HG03159 (cell line): Measurements from ENCODE around the gene B3GAT1.

Experiments used
- ATAC-seq: cut with Tn5 transposase; IDR thresholded peaks from one replicate; pipeline ENCODE4 v1.9.1; 2021; ENCODE audit warnings: mild to moderate bottlenecking, moderate library complexity; ENCODE audit not compliant: unreplicated experiment

Gene B3GAT1

DNA sequence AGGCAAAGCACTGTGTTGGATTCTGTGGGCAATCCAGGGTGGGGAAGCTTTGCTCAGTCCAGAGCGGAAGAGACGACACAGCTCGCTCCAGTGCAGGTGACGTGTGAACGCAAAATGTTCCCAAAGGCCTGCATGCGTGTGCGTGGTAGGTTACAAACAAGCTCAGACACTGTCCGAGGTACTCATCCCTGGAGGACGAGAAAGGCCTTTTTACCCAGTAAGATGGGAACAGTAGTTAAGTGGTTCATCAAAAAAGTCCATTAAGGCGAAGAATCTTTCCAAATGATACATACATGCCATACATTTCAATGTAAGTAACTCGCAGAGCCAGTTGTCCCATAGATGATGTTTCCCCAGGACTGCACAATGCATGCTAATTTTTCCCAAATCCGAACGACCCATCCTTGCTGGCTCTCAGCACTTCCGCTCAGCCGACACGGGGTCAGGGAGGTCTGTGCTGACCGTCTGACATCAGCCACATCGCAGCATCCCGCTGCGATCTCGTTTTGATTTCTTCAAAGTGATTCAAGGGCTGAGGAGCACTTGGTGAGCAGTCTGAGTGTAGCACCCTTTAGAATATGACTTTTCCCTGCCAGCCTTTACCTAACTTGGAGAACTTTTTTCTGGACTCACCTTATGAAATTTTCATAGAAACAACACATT, 19.0 kb downstream of the B3GAT1 start:
- ATAC-seq = no peak

GRCh38 chr11:134391656-134392055, 20.4 kb downstream of the B3GAT1 start:
- ATAC-seq = no peak

GRCh38 chr11:134390706-134391569, 21.1 kb downstream of the B3GAT1 start:
- no peak for ATAC-seq

GRCh38 chr11:134389464-134390180, 22.4 kb downstream of the B3GAT1 start:
- no peak for ATAC-seq

- ATAC-seq = no peak
Measured at GRCh38 chr11:134388590-134388989, 23.5 kb downstream of the B3GAT1 start.

GRCh38 chr11:134387501-134387900, 24.5 kb downstream of the B3GAT1 start:
- no peak for ATAC-seq

DNA sequence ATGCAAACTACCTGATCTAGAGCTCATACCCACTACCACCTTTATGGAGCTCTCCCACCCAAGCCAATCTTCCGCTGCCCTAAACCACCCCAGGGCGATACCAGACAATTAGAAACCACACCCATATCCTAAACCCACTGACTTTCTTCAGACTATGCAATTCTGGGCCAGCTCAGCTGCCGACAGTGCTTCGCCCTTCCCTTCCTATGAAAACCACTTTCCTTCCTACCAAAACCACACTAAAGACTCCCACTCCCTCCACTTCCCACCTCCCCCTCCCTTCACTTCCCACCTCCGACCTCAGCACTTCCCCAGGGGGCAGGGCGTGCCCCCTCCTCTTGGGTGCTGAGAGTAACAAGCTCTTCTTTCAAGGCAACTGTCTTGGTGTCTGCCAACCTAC, 25.1 kb downstream of the B3GAT1 start:
- ATAC-seq = no peak

GRCh38 chr11:134385774-134386565, 26.1 kb downstream of the B3GAT1 start:
- no peak for ATAC-seq

GRCh38 chr11:134385171-134385570, 26.9 kb downstream of the B3GAT1 start:
- no peak for ATAC-seq

GRCh38 chr11:134384406-134384805, 27.6 kb downstream of the B3GAT1 start:
- ATAC-seq = no peak

GRCh38 chr11:134383576-134384221, 28.3 kb downstream of the B3GAT1 start:
- ATAC-seq = no peak

GRCh38 chr11:134382830-134383229, 29.2 kb downstream of the B3GAT1 start:
- ATAC-seq = no peak

DNA sequence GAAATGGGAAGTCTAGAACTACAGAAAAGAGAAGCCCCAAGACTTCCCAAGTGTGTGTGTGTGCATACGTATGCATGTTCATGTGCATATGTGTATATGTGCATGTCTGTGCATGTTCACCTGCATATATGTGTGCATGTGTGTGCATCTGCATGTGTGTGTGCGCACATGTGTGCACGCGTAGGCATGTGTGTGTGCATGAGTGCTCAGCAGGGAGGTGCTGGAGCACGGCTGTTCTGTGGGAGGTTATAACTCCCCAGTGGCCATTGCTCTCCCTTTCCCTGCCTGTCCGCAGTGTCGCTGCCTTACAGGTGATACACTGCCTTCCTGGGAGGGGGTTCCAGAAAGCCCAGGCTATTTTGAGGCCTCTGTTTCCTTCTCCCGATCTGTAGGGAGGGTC, 29.8 kb downstream of the B3GAT1 start:
- no peak for ATAC-seq

- no peak for ATAC-seq
Measured at GRCh38 chr11:134380785-134381184, 31.3 kb downstream of the B3GAT1 start.

GRCh38 chr11:134380229-134380628, 31.8 kb downstream of the B3GAT1 start:
- no peak for ATAC-seq

GRCh38 chr11:134379241-134379640, 32.8 kb downstream of the B3GAT1 start:
- no peak for ATAC-seq

- no peak for ATAC-seq
Measured at GRCh38 chr11:134377876-134378275, 34.2 kb downstream of the B3GAT1 start.

DNA sequence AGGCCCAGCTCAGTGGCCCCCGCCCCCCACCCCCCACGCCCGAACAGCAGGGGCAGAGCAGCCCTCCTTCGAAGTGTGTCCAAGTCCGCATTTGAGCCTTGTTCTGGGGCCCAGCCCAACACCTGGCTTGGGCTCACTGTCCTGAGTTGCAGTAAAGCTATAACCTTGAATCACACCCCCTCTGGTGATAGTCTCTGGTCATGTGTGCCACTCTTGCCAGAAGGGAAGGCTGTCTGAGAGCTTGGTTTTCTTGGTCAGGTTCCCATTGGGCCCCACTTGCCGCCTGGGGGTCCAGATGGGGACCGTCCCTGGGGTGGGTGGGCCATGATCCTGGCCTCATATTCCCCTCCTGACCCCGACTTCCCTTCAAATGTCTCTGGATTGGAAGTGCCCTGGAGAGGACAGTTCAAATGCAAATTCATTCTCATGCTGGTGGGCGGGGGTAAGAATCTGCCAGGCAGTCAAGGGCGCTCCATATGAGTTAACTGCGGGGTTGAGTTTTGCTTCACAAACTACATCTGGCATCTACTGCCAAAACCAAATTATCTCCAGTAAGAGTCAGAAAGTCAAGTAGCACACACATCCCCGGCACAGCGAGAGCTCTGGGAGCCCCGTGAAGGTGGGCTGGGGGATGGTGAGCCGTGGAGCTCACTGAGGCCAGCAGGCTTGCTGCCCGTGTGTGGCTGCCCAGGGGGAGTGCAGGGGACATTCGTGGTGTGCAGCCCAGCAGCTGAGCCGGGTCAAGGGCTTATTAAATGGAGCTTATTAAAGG, 35.7 kb downstream of the B3GAT1 start:
- ATAC-seq = no peak

- no peak for ATAC-seq
Measured at GRCh38 chr11:134374891-134375550, 37.0 kb downstream of the B3GAT1 start.
